Stimulated activated naive CD4-positive, alpha-beta T cell (primary cell): ENCODE data around the gene KRTAP26-1.

Source experiments
- DNase-seq, 6 experiments: peaks; one replicate each; lab custom pipeline; 2025; lab: John Stamatoyannopoulos, UW

KRTAP26-1 gene, protein sequence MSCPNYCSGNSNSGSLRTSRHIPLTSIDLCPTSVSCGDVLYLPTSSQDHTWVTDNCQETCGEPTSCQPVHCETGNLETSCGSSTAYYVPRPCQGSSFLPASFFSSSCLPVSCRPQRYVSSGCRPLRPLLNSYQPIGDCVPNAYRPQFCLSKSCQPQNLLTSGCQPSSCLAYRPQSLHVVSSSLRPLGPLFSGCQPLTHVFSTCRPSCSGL

DNA sequence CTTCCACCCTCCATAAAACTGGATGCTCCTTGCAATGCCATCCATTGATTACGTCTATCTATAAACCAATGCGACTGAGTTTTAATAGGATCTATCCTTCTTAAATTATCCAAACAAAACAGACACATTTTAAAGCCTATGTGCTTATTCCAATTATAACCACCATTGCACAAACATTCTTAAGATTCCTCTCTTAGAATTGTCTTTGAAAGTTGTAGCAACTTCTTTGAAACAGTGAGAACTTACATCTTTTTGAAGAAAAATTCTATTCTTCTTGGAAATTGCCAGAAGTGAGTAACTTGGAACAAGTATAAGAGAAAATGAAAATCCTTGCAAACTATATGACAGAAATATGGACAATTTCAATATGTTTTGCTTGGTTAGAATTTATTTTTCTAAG, at the start of gene KRTAP26-1:
Gene KRTAP26-1 (minus strand): TSS at position 101 of the 400 bp plus-strand sequence. CDS start 280 bp downstream, outside the sequence.
- DNase-seq: no peak

DNA sequence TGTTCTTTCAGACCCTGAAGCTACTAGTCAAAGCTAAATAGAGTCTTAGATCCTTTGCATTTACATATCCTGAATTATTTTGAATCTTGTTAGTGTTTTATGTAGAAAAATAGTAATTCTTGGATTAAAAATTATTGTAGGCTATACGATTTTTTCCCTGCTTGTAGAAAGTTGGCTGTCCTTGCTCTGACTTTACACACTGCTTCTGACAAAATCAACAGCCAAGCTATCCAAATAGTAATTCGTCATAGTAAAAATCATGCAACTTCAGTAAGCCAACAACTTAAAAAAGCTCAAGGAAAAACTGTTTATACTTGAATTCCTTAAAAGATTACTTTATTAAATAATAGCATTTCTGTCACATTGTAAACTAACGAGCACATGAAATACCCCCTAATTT, 35.8 kb upstream of the KRTAP26-1 start:
- DNase-seq: no peak

DNA sequence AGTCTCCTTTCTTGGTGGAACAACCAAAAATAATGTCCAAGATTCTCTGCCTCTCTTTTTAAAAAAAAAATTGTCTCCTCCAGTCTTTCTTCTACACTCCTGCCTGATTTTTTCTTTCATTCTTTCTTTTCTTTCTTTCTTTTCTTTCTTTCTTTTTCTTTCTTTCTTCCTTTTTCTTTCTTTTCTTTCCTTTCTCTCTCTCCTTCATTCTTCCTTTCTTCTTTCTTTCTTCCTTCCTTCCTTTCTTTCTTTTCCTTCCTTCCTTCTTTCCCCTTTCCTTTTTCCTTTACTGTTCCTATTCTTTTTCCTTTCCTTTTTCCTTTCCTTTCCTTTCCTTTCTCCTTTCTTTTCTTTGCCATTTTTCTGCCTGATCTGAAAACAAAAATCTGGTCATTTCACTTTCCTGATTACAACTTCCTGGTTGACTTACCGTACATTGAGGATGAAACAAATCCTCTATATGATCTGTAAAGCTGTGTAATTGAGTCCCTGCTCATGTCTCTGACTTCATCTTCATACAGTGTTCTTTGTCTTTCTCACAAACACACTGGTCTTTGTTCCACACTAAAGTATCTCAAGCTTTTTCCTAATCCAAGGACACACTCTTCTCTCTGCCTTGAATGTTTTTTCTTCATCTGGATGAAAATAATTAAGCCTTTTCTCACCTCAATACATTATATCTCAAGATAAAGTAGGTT, 34.3 kb upstream of the KRTAP26-1 start:
- no peak for DNase-seq

DNA sequence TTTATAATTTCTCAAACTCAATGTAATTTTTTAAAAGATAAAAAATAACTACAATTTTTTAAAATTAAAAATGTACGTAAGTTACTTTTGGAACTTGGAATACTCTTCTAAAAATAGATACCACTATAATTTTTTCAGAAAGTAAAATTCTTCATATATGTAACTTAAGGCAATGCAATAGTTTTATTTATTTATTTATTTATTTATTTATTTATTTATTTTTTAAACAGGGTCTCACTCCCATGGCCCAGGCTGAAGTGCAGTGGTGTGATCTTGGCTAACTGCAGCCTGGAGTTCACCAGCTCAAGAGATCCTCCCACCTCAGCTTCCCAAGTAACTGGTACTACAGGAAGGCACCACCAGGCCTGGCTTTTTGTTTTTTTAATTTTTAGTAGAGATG, 31.4 kb upstream of the KRTAP26-1 start:
- no peak for DNase-seq

DNA sequence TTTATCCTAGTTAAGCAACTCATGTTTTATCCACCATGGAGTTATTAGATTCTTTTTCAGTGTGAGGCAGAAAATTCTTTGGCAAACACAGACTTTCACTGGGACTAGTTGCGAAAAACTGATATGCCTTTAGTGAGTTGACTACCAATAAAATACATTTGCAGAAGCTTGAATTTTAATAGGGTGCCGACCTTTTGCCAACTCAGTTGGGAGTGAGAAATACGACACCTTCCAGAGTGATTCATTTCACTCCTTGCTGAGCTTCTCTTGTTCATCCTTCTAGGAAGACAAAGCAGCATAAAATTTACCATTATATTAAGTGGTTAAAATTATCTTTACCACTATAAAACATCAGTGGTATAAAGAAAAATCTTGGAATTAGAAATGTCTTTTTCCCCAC, 29.5 kb upstream of the KRTAP26-1 start:
- DNase-seq: no peak

DNA sequence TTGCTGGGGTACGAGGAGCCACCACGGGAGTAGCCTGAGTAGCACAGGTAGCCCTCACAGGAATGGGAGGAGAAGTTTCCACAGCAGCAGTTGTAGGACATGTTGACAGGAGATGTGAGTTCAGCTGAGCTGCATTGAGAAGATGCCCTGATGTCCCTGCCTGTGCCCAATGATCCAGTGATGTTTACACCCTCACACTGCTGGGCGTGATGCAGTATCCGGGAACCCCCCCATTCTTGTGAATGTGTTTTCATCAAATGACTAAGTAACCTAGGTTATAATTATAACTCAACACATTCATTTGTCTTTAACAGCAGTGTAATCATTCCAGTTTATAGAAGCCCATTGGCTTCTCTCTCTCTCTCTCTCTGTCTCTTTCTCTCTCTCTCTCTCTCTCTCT, 28.4 kb upstream of the KRTAP26-1 start, which contains the start of gene KRTAP23-1:
Gene KRTAP23-1 (minus strand): TSS at position 101 of the 400 bp plus-strand sequence. CDS start 0 bp downstream, at position 101.
- DNase-seq: no peak

DNA sequence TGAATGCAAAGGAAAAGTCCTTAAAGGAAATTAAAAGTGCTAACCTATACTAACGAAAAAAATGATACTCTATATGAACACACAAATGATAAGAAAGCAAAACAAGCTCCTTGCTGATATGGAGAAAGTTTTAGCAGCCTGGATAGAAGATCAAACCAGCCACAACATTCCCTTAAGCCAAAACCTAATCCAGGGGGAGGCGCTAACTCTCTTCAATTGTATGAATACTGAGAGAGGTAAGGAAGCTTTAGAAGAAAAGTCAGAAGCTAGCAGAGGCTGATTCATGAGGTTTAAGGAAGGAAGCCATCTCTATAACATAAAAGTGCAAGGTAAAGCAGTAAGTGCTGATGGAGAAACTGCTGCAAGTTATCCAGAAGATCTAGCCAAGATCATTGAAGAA, 24.9 kb upstream of the KRTAP26-1 start:
- no peak for DNase-seq

DNA sequence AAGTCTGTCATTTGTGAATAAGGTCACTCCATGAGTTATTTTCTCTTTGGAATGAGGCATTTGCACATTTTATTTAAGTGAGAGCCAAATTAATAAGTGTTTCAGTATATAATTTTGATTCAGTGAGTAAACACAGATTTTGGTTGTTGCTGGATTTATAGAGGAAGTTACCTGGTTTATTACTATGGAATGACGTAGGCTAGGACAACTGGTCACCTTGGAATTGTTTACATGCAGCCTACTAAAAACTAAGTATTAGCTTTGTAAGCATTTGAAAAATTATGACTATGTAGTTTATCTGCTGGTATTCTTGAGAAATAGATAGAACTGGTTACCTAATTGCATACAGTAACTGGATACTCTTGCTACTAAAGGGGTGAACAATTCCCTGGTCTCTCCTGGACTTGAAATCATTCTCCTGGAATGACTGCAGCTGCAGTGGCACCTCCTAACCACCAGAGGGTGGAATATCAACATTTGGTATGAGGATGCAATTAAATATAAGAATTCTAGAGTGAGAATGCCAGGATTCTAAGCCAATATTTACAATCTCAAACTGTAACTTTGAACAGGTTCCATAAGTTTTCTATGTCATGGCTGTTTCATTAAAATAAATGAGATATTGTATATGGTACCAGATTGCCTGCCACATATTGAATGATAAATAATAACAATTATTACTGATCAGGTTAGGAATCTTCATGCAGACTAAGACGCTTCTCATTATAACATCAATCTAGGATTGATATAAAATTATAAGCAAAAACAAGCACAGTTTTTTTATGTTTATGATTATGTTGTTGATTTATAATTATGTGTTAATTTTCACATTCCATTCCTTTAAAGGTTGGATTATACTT, 20.8 kb upstream of the KRTAP26-1 start:
- DNase-seq: peak in 3 of 6 experiments; percentile 3 to 7 (median 6)

DNA sequence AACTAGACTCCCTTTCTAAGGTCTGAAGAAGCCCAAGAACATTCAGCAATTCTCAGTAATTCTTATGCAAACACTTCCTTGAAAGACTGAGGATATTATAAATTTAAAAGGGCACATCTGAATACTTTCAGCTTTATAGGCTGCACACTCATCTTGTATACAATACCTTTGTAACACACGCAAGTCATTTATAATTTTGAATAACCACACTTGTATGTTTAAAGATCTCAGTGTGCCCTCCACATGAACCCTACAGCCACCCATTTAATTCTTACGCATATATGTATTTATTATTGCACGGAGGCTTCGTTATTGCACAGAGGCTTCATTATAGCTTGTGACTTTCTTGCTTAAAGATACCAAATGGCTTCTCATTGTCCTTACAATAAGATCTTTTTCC, 18.6 kb upstream of the KRTAP26-1 start:
- DNase-seq: no peak

DNA sequence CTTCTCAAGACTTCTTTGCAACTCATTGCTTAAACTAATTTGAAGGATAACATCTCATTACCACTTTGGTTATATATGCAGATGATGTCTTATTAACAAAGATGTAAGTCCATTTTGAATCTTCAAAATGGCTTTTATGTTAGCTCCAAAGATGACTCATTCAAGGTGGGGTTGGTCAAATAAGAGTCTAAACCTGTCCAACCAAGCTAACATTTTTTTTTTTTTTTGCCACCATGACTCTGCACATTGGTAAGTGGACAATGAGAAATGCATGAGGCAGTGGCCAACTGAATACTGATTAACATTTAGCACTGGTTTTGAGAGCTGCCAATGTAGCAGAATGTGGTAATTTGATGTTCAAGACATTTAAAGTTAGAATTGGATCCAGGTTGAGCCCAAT, 17.7 kb upstream of the KRTAP26-1 start:
- DNase-seq: no peak

DNA sequence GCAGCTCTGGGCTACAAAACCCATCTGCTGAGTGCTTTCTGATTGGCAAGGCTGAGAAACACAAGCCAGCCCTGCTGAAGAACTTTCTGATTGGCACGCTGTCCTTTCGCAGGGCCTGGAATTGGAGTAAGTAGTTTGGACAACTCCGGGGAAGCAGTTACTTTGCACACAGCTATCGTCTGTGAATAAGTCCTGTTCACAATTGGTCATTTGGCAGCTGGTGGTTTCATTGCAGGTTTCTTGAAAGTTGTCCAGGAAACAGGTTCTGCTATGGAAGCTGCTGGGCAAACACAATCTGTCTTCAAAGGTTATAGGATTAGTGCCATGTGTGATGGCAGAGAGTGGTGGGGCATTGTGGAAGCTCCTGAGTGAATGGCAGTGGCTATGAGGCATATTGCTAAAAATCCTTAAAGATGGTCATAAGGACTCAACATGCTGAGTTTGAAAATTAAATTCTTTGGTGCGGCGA, 17.2 kb upstream of the KRTAP26-1 start, which contains the start of gene KRTAP27-1:
Gene KRTAP27-1 (minus strand): TSS at position 419 of the 469 bp plus-strand sequence. CDS start 26 bp downstream, at position 393.
- no peak for DNase-seq

DNA sequence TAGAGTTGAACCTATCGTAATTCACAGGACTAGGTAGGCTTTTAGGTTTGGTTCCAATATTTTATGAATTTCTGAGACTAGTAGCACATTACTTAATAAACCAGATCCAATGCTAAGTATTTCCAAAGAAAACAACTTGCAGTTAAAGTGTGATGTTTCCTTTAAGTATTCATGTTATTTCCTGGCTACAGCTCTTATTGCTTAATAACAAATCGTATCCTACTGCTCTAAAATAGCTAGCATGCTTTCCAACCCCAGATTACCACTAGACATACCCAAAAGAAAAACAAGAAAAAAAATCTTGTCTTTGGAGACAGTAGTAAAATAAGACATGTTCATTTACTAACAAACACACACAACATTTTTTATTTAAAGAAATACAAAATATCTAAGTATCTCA, 16.5 kb upstream of the KRTAP26-1 start:
- DNase-seq: no peak

DNA sequence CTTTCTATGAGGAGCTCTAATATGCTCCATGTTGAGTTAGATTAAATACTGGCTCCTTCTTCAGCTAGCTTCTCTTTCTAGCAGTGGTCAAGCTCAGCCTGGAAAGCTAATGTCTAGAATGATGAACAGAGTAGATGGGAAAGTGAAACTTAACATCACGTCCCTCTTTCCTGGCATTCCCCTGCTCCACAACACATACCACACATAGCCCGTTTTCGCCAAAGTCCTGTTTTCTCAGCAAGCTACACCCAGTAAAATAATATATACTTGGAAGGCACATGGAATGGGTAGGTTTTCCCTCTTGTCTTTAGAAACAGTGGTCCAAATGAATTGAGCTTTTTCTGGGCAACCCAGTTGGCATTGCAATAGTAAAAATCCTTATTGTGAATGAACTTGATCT, 13.6 kb upstream of the KRTAP26-1 start:
- no peak for DNase-seq

DNA sequence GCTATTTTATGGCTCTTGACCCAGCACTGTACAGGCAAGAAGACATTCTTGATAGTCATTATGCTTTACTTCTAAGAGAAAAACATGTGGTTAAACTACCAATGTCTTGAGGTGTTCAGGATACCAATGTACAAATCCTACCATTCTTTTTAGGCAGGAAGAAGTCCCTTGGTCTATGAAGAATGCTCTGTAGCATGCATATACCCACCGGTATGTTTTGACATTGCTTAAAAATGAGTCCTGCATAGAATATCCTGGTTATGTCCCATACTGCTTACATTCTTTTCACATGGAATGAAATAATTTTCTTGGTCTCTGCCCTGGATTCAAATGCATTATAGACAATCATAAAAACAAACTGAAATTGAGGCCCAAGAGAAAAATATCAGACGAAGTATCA, 12.6 kb upstream of the KRTAP26-1 start:
- DNase-seq: no peak

DNA sequence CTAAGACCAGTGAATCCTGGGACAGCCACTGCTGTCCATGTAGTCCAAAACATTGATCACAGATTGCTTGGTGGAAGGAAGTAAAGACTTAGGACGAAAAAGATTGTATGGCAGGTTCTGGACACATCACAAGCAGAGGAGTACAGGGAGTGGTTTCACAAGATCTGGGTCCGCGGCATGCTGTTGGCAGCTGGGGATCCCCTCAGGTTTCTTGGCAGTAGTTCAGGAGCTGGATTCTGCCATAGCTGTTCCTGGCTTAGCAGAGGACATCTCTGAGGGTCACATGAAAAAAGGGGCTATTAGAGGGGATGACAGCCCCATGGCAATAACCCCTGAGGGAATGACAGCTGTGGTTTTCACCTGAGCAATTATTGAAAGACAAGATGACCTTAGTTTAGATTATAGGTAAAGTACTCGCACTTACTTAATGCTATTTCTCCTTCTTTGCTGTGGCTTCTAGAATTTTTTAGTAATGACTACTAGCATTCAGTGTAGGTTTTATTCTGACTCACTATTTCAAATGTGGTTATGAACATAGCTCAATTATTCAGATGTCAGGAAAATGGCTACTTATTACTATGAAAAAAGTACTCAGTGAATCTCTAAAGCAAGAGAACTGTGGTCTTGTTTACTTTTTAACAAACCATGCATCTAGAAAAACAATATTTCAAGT, 9.2 kb upstream of the KRTAP26-1 start:
- no peak for DNase-seq

DNA sequence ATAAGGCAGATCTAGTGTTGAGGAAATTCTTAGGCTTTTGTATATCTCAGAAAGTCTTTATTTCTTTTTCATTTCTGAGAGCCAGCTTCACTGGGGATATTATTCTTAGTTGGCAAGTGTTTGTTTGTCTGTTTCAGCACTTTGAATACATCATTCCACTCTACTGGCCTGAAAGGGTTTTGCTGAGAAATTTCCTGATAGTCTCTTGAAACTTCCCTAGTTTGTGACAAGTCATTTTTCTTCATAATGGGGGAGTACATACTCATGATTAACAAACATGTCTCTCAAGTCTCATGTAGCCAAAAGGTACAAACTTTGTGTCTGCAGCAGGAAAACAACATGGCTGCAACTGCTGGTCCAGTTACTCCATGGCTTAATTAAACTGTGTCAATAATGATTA, 6.3 kb upstream of the KRTAP26-1 start:
- no peak for DNase-seq

DNA sequence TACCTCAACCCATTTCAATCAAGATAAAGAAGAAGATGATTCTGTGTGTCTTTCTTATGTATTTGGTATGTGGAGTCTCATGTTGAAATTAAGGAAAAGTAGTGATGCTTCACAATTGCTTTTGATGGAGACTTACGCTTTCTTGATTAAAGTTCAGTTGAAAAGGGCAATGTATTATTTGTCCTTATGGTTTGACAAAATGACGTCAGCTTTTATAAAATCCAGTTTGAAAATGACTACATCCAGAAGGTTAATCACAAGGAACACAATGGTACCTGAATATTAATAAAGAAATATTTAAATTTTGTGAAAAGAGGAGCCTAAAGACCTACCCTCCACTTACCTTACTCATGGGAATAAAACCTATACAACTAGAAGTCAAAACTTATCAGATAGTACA, 4.4 kb downstream of the KRTAP26-1 start:
- no peak for DNase-seq

DNA sequence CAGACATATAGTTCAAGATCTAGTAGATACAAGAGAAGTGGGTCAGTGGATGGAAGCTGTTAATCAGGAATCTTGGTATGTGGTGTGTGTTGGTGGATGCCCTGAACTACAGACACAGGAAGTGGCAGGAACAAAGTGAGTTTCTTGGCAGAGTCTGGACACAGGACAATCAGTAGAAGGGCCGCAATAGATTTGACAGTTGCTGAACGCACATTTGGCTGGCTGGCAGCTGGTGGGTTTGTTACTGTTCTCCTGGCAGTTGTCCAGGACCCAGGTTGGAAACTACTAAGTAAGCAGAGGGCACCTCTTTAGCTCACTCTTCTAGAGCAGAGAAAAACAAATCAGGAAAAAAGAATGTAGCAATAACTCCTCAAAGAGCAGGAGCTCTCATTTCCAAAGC, 13.2 kb downstream of the KRTAP26-1 start:
- no peak for DNase-seq

DNA sequence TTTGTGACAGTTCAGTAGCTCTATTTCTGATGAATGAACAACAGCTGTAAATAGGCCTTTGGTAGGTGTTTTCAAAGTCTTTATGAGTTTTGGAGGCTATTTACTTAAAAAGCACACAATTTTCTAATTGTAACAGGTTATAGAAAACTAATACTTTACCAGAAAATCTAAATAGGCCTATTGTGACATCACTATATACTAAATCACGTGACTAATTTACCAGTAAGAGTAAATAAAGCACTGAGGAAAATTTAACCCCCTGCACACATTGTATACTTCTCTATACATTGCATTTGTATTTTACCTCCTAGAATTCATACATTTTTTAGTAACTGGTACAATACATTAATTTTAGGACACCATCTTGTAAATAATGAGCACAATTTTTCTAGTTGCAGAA, 15.0 kb downstream of the KRTAP26-1 start:
- DNase-seq: no peak

DNA sequence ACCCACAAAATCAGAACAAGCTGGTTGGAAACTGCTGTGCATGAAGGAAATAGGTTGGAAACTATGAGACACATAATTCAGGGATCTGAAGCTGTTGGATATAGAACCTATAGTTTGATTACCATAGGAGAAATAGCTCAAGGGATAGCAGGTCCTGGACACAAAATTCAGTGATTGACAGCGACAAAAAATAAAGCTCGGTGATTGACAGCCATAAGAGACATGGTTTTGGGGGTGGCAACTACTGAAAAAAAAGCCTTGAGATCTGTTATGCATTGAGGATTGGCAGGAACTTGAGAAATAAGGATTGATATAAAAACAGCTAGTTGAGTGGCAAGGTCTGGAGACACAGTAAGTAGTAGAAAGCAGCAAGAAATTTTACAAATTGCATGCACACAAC, 30.9 kb downstream of the KRTAP26-1 start, which contains the start of gene KRTAP25-1:
Gene KRTAP25-1 (minus strand): TSS at position 300 of the 400 bp plus-strand sequence. CDS start 24 bp downstream, at position 276.
- DNase-seq: no peak

DNA sequence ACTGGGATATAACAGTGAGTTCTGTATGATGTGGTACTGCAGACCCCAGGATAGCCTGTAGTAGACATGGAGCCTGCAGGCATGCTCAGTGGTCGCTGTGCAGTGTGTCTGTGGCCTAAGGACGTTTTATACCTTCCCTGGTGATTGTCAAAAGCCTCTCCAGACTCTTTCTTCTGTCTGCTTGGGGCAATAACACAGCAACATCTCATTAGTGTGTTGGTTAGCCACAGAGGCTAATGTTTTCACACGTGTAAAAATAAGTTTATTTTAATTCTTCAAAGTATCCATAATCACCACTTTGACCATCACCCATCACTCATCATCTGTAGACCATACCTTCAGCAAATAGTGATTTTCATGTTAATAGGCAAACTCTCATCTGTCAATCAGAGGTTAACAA, 37.3 kb downstream of the KRTAP26-1 start, which contains the start of gene KRTAP24-1:
Gene KRTAP24-1 (minus strand): TSS at position 101 of the 400 bp plus-strand sequence. CDS start 18 bp downstream, at position 83.
- no peak for DNase-seq

DNA sequence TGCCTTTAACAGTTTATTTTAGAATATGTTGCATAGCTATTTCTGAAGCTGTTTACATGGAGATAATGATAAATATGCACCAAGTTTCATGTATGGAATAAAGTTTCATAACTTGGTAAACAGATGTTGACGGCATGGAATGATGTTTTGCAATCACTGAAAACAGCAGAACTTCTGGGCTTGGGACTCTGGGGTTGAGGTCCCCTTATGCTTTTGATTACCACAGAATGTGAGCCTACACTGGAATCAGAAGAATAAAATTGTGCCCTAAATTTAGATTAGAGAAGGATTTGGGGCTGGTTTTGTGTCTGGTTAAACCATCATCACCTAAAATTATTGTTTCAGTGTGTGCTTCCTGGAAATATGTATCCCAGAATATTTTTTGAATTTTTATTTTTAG, 48.5 kb downstream of the KRTAP26-1 start:
- no peak for DNase-seq
